B cell (primary cell): Measurements from ENCODE around the gene RTF2.

ENCODE experiments used
- EZH2 ChIP-seq: IDR thresholded peaks from 2 replicates; pipeline ENCODE4 v1.6.1; 2012; ENCODE audit warnings: borderline replicate concordance, low read depth, mild to moderate bottlenecking, moderate library complexity, low read length; ENCODE audit not compliant: insufficient read depth, poor library complexity, severe bottlenecking
- TF ChIP-seq, protein P1 (sequence below): fragments of 200-600 bp; IDR thresholded peaks from one replicate; pipeline ENCODE4 v1.8.0; 2022; ENCODE audit warnings: antibody characterized with exemption, mild to moderate bottlenecking

DNA sequence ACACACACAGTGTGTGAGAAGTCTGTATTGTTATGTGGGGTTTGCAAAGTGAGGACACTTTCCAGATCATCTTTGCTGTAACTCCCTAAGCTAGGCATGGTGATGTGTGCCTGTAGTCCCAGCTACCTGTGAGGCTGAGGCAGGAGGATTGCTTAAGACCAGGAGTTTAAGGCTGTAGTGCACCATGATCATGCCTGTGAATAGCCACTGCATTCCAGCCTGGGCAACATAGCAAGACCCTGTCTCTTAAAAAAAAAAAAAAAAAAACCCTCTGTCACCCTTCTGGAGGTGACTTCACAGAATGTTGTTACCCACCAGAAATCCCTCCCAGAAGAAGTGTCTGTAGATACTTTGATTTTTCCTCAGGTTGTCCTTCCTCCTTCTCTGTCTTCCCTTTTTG is 41.5 kb upstream of the RTF2 start:
- TF ChIP-seq, protein P1, sequence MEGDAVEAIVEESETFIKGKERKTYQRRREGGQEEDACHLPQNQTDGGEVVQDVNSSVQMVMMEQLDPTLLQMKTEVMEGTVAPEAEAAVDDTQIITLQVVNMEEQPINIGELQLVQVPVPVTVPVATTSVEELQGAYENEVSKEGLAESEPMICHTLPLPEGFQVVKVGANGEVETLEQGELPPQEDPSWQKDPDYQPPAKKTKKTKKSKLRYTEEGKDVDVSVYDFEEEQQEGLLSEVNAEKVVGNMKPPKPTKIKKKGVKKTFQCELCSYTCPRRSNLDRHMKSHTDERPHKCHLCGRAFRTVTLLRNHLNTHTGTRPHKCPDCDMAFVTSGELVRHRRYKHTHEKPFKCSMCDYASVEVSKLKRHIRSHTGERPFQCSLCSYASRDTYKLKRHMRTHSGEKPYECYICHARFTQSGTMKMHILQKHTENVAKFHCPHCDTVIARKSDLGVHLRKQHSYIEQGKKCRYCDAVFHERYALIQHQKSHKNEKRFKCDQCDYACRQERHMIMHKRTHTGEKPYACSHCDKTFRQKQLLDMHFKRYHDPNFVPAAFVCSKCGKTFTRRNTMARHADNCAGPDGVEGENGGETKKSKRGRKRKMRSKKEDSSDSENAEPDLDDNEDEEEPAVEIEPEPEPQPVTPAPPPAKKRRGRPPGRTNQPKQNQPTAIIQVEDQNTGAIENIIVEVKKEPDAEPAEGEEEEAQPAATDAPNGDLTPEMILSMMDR: no peak
- TF ChIP-seq EZH2: no peak
